H9 (cell line): Measurements from ENCODE around the gene TRAT1. TPM values are rescaled to one million over a fixed set of nuclear protein-coding genes. Genes with fewer than 3 reads are reported as not detected.

Experiments
- DNase-seq: peaks from one replicate; pipeline ENCODE4 v3.0.0-alpha.2; 2017
- H2AFZ ChIP-seq: one replicate; pipeline ENCODE4 v1.6.1; 2013; ENCODE audit warnings: mild to moderate bottlenecking, low read length, control low read depth, moderate library complexity
- H2AK5ac ChIP-seq: 2 replicates; pipeline ENCODE4 v1.6.1; 2013; ENCODE audit warnings: low read length, control low read depth, mixed read lengths; ENCODE audit not compliant: insufficient read length
- H2BK120ac ChIP-seq: one replicate; pipeline ENCODE4 v1.6.1; 2013; ENCODE audit warnings: low read depth, mild to moderate bottlenecking, low read length, control low read depth, inconsistent platforms; ENCODE audit not compliant: poor library complexity, severe bottlenecking
- H2BK12ac ChIP-seq: 2 replicates; pipeline ENCODE4 v1.6.1; 2013; ENCODE audit warnings: low read length, control low read depth, mixed read lengths, low read depth; ENCODE audit not compliant: insufficient read length
- H2BK15ac ChIP-seq: 2 replicates; pipeline ENCODE4 v1.6.1; 2013; ENCODE audit warnings: low read depth, low read length, control low read depth
- H2BK20ac ChIP-seq: one replicate; pipeline ENCODE4 v1.6.1; 2013; ENCODE audit warnings: low read depth, mild to moderate bottlenecking, low read length, control low read depth, inconsistent platforms; ENCODE audit not compliant: poor library complexity, severe bottlenecking
- H2BK5ac ChIP-seq: 2 replicates; pipeline ENCODE4 v1.6.1; 2013; ENCODE audit warnings: low read length, control low read depth, mixed read lengths; ENCODE audit not compliant: insufficient read length
- H3K14ac ChIP-seq: 2 replicates; pipeline ENCODE4 v1.6.1; 2013; ENCODE audit warnings: low read length, control low read depth; ENCODE audit not compliant: insufficient read depth
- H3K18ac ChIP-seq: 2 replicates; pipeline ENCODE4 v1.6.1; 2013; ENCODE audit warnings: low read depth, mild to moderate bottlenecking, mixed read lengths, low read length, control low read depth; ENCODE audit not compliant: insufficient read length
- H3K23ac ChIP-seq: 2 replicates; pipeline ENCODE4 v1.6.1; 2013; ENCODE audit warnings: low read length, control low read depth, mixed read lengths, low read depth; ENCODE audit not compliant: insufficient read length
- H3K23me2 ChIP-seq: 2 replicates; pipeline ENCODE4 v1.6.1; 2013; ENCODE audit warnings: low read depth, mild to moderate bottlenecking, mixed read lengths, low read length, control low read depth; ENCODE audit not compliant: insufficient read length, poor library complexity, severe bottlenecking
- H3K27ac ChIP-seq: 2 replicates; pipeline ENCODE4 v1.5.1; 2013; ENCODE audit warnings: low read length, control low read depth, mixed read lengths, low read depth; ENCODE audit not compliant: insufficient read length
- H3K27me3 ChIP-seq: 2 replicates; pipeline ENCODE4 v1.6.1; 2013; ENCODE audit warnings: low read length, control low read depth, inconsistent platforms; ENCODE audit not compliant: insufficient read depth
- H3K4ac ChIP-seq: 2 replicates; pipeline ENCODE4 v1.6.1; 2013; ENCODE audit warnings: low read depth, mild to moderate bottlenecking, control low read depth, inconsistent platforms, low read length, moderate library complexity
- H3K4me1 ChIP-seq: 2 replicates; pipeline ENCODE4 v1.6.1; 2013; ENCODE audit warnings: low read length, control low read depth, inconsistent platforms; ENCODE audit not compliant: insufficient read depth
- H3K4me2 ChIP-seq: 2 replicates; pipeline ENCODE4 v1.6.1; 2013; ENCODE audit warnings: low read length, control low read depth, mixed read lengths; ENCODE audit not compliant: insufficient read length, insufficient read depth
- H3K56ac ChIP-seq: 2 replicates; pipeline ENCODE4 v1.6.1; 2013; ENCODE audit warnings: low read depth, mild to moderate bottlenecking, mixed read lengths, low read length, control low read depth; ENCODE audit not compliant: insufficient read length
- H3K79me1 ChIP-seq: 2 replicates; pipeline ENCODE4 v1.6.1; 2013; ENCODE audit warnings: low read depth, mild to moderate bottlenecking, moderate library complexity, low read length, control low read depth, inconsistent platforms; ENCODE audit not compliant: insufficient read depth, poor library complexity, severe bottlenecking
- H3K79me2 ChIP-seq: 2 replicates; pipeline ENCODE4 v1.6.1; 2013; ENCODE audit warnings: low read length, control low read depth, inconsistent platforms; ENCODE audit not compliant: insufficient read depth
- H3K9ac ChIP-seq: 2 replicates; pipeline ENCODE4 v1.6.1; 2013; ENCODE audit warnings: low read length, control low read depth, mixed read lengths; ENCODE audit not compliant: insufficient read length; ENCODE audit errors: extremely low read depth
- H3K9me3 ChIP-seq: one replicate; pipeline ENCODE4 v1.6.1; 2013; ENCODE audit warnings: low read depth, low read length, inconsistent platforms; ENCODE audit not compliant: control insufficient read depth
- H3T11ph ChIP-seq: one replicate; pipeline ENCODE4 v1.6.1; 2013; ENCODE audit warnings: mild to moderate bottlenecking, low read length, control low read depth, inconsistent platforms
- H4K20me1 ChIP-seq: one replicate; pipeline ENCODE4 v1.6.1; 2013; ENCODE audit not compliant: control insufficient read depth, insufficient read length, insufficient read depth
- H4K5ac ChIP-seq: 2 replicates; pipeline ENCODE4 v1.6.1; 2013; ENCODE audit warnings: low read depth, mild to moderate bottlenecking, mixed read lengths, low read length, control low read depth; ENCODE audit not compliant: insufficient read length
- H4K8ac ChIP-seq: replicated peaks from 2 replicates; pipeline ENCODE4 v1.6.1; 2013; ENCODE audit warnings: low read length, control low read depth, mixed read lengths, low read depth; ENCODE audit not compliant: insufficient read length
- H4K91ac ChIP-seq: 2 replicates; pipeline ENCODE4 v1.6.1; 2013; ENCODE audit warnings: low read depth, mild to moderate bottlenecking, moderate library complexity, mixed read lengths, low read length, control low read depth; ENCODE audit not compliant: insufficient read length
- H3K27ac Mint-ChIP-seq, 3 experiments: 2 replicates in 2 of 3; 3 replicates in 1 of 3; pipeline ENCODE4 v1.8.0; 2020 to 2021; ENCODE audit warnings: mixed read lengths in 3 of 3, mild to moderate bottlenecking in 1 of 3, moderate library complexity in 1 of 3
- H3K27me3 Mint-ChIP-seq: 2 replicates; pipeline ENCODE4 v1.8.0; 2021; ENCODE audit warnings: low read depth, mild to moderate bottlenecking, moderate library complexity, mixed read lengths
- H3K36me3 Mint-ChIP-seq, 3 experiments: 2 replicates in 2 of 3; 3 replicates in 1 of 3; pipeline ENCODE4 v1.8.0; 2020 to 2021; ENCODE audit warnings: low read depth in 3 of 3, mixed read lengths in 3 of 3; ENCODE audit not compliant: insufficient read depth in 1 of 3
- H3K4me1 Mint-ChIP-seq, 2 experiments: 2 replicates each; pipeline ENCODE4 v1.8.0; 2020; ENCODE audit warnings: mixed read lengths in 2 of 2
- H3K4me3 Mint-ChIP-seq, 2 experiments: 2 replicates in 1 of 2; 3 replicates in 1 of 2; pipeline ENCODE4 v1.8.0; 2020 to 2021; ENCODE audit warnings: mild to moderate bottlenecking in 2 of 2, mixed read lengths in 2 of 2, moderate library complexity in 1 of 2
- H3K9me3 Mint-ChIP-seq, 2 experiments: 2 replicates in 1 of 2; 3 replicates in 1 of 2; pipeline ENCODE4 v1.8.0; 2020; ENCODE audit warnings: mild to moderate bottlenecking in 2 of 2, mixed read lengths in 2 of 2, moderate library complexity in 1 of 2
- WGBS: extraction: QIAGEN DNeasy Blood & Tissue Kit; methylation state at CpG from one replicate; pipeline ENCODE4 v1.1.7; 2013; ENCODE audit warnings: missing lambda C conversion rate, low lambda C conversion rate, mixed read lengths; ENCODE audit not compliant: insufficient read length; ENCODE audit errors: extremely low coverage; 5-methylcytosine and 5-hydroxymethylcytosine counted together
- total RNA-seq: library from RNA; stranded (reverse); gene quantifications from 2 replicates; pipeline ENCODE4 v1.2.1, GENCODE V29; 2021
- TF ChIP-seq, protein P1 (sequence below): fragments of 200-600 bp; sonication (generic); conservative IDR thresholded peaks from 3 replicates; pipeline ENCODE4 v1.8.0; 2021; ENCODE audit warnings: antibody characterized with exemption, mild to moderate bottlenecking

TRAT1 gene
- total RNA-seq, 1 experiment from 2014 or later: not detected

GRCh38 chr3:108845709-108846293 lies 23.2 kb downstream of the TRAT1 start:
- H4K20me1 ChIP-seq: no peaks in the 10 kb centered on the region

More at GRCh38 chr3:108845709-108846293, 23.2 kb downstream of the TRAT1 start:
- no peak overlapping the region for H3K23ac ChIP-seq
- no peak overlapping the region for H3K18ac ChIP-seq
- no peak overlapping the region for H3K27ac ChIP-seq
- TF ChIP-seq, protein P1, sequence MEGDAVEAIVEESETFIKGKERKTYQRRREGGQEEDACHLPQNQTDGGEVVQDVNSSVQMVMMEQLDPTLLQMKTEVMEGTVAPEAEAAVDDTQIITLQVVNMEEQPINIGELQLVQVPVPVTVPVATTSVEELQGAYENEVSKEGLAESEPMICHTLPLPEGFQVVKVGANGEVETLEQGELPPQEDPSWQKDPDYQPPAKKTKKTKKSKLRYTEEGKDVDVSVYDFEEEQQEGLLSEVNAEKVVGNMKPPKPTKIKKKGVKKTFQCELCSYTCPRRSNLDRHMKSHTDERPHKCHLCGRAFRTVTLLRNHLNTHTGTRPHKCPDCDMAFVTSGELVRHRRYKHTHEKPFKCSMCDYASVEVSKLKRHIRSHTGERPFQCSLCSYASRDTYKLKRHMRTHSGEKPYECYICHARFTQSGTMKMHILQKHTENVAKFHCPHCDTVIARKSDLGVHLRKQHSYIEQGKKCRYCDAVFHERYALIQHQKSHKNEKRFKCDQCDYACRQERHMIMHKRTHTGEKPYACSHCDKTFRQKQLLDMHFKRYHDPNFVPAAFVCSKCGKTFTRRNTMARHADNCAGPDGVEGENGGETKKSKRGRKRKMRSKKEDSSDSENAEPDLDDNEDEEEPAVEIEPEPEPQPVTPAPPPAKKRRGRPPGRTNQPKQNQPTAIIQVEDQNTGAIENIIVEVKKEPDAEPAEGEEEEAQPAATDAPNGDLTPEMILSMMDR: no peak
- H2BK120ac ChIP-seq: no peak overlapping the region
- H3K27ac Mint-ChIP-seq: no peak overlapping the region
- no peak overlapping the region for H4K91ac ChIP-seq
- no peaks in the 10 kb centered on the region for H3K79me1 ChIP-seq
- H3K14ac ChIP-seq: no peak overlapping the region
- no peak for DNase-seq
- H3K23me2 ChIP-seq: no peaks in the 10 kb centered on the region
- H3K4me1 Mint-ChIP-seq: no peaks in the 10 kb centered on the region
- no peak overlapping the region for H2AFZ ChIP-seq
- no peaks in the 10 kb centered on the region for H3K36me3 Mint-ChIP-seq
- no peak overlapping the region for H2BK5ac ChIP-seq
- no peak overlapping the region for H2AK5ac ChIP-seq
- no peak overlapping the region for H3K56ac ChIP-seq
- H3K27me3 ChIP-seq: no peaks in the 10 kb centered on the region
- H3K4me3 Mint-ChIP-seq: no peak overlapping the region
- H4K5ac ChIP-seq: no peak overlapping the region
- no peak overlapping the region for H2BK15ac ChIP-seq
- no peaks in the 10 kb centered on the region for H3K9me3 ChIP-seq
- H3K4me2 ChIP-seq: no peak overlapping the region
- H3K9ac ChIP-seq: no peak overlapping the region
- H3K9me3 Mint-ChIP-seq: no peaks in the 10 kb centered on the region
- no peak overlapping the region for H4K8ac ChIP-seq
- H3K4ac ChIP-seq: no peak overlapping the region
- no CpG with 5 or more reads among the region's 5 CpGs for WGBS
- H3K27me3 Mint-ChIP-seq: no peaks in the 10 kb centered on the region
- no peak overlapping the region for H3T11ph ChIP-seq
- H2BK12ac ChIP-seq: no peak overlapping the region
- no peak overlapping the region for H2BK20ac ChIP-seq
- H3K4me1 ChIP-seq: no peaks in the 10 kb centered on the region
- no peaks in the 10 kb centered on the region for H3K79me2 ChIP-seq
